DMS 273 treated with DMSO at 0.1 percent for 48 hours (cell line): ENCODE measurements around the gene SLFN12L.
"Not testable (repeated sequence)": the region's sequence is repeated elsewhere in the genome, so short reads cannot be mapped to it uniquely, and the experiment has no call there.

ENCODE experiments used
- DNase-seq: peaks from one replicate; lab custom pipeline; 2025; lab: John Stamatoyannopoulos, UW

The SLFN12L gene

DNA sequence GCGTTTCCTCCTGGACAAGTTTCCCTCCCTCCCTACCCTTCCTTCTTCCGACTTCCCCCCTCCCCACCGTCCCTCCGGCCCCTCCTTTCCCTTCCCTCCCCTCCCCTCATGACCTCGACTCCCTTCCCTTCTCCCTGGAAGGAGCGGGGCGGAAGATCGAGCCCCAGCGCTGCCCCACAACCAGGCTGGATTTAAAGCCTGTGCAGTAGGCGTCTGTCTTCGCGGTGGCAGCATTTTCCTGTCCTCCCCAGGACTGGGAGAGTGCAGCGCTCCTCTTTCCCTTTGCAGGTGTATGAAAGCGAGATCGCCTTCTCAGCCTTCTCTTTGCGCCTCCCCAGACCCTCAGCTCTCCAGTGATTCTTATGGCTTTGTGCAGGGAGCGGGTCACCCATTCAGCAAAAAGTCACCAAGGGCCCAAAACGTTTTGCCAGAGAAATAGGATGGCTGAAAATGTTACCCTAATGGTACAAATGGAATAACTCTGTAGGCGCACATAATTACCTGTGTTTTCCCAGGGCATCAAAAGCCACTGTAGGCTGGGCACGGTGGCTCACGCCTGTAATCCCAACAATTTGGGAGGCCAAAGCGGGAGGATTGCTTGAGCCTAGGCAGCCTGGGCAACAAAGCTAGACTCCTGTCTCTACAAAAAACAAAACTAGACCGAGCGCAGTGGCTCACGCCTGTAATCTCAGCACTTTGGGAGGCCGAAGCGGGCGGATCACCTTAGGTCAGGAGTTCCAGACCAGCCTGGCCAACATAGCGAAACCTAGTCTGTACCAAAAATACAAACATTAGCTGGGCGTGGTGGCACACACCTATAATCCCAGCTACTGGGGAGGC lies 40.8 kb downstream of the SLFN12L start:
- DNase-seq, result no peak

GRCh38 chr17:35493040-35493439 lies 44.4 kb downstream of the SLFN12L start:
- DNase-seq, result no peak

- DNase-seq, result no peak
These were observed 46.1 kb downstream of the SLFN12L start for GRCh38 chr17:35491417-35491816.

DNA sequence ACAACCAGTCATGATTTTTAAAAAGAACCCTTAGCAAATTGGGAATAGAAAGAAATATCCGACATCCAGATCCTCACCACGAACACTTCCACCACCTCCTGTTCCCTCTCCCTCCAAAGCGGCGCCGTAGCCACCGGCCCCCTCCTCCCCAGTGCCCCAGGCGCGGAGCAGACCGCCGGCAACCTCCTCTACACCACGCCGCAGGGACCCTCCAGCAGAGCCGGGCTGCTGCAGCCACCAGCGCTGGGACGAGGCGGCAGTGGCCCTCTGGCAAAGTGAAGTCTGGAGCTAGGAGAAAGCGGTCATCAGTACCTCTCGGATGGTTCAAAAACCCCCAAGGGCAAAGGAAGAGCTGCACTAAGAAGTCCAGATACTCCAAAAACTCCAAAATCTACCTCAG lies 47.5 kb downstream of the SLFN12L start:
- DNase-seq, result no peak

DNA sequence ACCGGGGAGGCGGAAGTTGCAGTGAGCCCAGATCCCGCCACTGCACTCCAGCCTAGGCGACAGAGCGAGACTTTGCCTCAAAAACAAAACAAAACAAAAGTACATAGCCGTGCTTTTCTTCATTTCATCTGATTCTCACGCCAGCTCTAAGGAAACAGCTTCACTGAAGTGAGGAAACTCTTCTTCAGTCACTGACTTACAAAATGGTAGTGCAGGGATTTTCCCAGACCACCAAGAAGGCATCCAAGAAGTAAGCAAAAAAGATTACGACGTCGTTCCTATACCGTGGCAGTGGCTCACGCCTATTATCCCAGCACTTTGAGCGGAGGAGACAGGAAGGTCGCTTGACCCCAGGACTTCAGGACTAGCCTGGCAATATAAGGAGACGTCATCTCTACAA lies 48.5 kb downstream of the SLFN12L start:
- DNase-seq, result no peak

- no peak for DNase-seq
These were observed 50.4 kb downstream of the SLFN12L start for GRCh38 chr17:35486920-35487732.

DNA sequence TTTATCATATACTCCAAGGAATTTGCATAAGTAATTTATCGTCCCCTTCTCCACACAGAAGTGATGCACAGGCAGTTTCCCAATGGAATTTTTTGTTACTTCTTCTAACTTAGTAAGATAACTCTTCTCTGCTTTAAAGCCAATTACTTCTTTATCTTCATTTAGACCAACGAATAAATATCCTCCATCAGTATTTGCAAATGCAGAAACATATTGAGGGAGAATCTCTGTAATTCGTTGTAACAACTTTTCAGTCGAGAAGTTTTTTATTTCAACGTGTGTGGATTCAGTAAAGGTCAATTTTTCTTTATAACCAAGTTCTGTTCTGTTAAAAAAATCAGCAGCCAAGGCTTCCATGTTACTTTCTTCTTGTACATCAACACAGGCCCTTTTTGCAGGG lies 58.2 kb downstream of the SLFN12L start:
- DNase-seq, result no peak

DNA sequence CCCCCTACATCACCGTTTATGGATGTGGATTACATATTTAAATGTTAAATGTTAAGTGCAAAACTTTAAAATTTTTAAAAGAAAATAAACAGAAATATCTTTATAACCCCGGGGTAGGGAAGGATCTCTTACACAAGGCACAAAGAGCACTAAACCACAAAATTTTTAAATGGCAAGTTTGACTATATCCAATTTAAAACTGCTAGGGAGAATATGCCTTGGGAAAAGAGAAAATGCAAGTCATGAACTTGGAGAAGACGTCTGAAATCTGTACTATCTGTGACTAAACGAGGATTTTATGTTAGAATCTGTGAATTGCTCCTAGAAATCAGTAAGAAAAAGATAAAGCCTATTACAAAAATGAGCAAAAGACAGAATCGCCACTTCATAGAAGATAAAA lies 60.2 kb downstream of the SLFN12L start:
- no peak for DNase-seq

GRCh38 chr17:35476283-35476820 lies 61.1 kb downstream of the SLFN12L start:
- no peak for DNase-seq

DNA sequence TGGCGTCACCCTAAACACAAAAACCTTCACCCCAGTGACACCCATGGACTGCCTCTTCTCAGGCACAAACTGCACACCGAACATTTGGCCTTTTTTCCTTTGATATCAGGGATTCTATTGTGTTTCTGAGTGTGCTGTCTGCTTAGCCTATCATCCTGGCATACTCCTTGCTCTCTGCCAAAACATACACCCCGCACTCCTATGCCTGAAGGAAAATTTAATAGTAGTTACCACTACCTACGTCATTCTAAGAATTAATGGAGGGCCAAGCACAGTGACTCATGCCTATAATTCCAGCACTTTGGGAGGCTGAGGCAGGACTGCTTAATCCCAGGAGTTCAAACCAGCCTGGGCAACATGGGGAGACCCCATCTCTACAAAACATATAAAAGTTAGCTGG lies 69.0 kb downstream of the SLFN12L start:
- DNase-seq, result no peak

DNA sequence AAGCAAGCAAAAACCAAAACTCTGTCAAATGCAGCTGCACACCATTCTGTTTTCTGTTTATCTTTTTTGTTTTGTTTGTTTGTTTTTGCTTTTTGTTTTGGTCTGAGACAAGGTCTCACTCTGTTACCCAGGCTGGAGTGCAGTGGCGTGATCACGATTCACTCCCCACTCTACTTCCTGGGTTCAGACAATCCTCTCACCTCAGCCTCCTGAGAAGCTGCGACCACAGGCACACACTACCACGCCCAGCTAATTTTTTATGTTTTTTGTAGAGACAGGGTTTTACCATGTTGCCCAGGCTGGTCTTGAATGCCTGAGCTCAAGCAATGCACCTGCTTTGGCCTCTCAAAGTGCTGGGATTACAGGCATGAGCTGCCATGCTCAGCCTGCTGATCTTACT lies 69.7 kb downstream of the SLFN12L start:
- DNase-seq, result no peak

DNA sequence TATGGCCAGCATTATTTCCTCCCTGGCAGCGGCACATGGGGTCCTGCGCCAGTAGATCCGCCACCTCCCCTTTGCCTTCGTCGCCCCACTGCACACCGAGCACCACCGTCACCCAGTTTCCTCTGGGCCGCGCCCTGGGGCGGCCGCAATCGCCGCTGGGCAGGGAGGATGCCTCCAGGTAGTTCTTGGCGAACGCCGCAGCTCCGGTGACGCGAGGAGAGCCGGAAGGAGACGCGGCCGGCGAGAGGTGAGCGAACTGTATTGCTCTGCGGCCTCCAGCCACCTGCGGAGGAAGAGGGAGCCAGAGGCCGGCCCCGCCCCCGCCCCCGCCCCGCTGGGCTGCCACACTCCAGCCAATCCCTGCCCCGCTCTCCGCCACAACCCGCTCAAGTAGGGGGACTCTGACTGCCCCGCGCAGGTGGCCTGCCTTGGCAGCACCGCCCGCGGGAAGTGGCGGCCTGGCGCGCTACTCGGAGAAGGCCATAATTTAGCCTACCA lies 77.1 kb downstream of the SLFN12L start:
- DNase-seq, result no peak

GRCh38 chr17:35454035-35454434 lies 83.4 kb downstream of the SLFN12L start:
- DNase-seq, result not testable (repeated sequence)

DNA sequence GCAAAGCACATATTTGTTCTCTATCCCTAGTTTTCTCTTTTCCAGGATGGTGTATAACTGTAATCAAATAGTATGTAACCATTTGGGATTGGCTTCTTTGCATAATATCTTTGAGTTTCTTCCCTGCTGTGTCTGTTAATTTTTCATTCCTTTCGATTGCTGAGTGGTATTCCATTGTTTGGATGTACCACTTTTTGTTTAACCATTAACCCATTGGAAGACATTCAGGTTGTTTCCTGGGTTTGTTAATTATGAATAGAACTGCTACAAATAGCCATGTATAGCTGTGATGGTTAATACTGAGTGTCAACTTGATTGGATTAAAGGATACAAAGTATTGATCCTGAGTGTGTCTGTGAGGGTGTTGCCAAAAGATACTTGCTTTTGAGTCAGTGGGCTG lies 84.3 kb downstream of the SLFN12L start:
- no peak for DNase-seq

GRCh38 chr17:35449371-35449931 lies 88.0 kb downstream of the SLFN12L start:
- no peak for DNase-seq

GRCh38 chr17:35448899-35449227 lies 88.6 kb downstream of the SLFN12L start:
- DNase-seq, result no peak

DNA sequence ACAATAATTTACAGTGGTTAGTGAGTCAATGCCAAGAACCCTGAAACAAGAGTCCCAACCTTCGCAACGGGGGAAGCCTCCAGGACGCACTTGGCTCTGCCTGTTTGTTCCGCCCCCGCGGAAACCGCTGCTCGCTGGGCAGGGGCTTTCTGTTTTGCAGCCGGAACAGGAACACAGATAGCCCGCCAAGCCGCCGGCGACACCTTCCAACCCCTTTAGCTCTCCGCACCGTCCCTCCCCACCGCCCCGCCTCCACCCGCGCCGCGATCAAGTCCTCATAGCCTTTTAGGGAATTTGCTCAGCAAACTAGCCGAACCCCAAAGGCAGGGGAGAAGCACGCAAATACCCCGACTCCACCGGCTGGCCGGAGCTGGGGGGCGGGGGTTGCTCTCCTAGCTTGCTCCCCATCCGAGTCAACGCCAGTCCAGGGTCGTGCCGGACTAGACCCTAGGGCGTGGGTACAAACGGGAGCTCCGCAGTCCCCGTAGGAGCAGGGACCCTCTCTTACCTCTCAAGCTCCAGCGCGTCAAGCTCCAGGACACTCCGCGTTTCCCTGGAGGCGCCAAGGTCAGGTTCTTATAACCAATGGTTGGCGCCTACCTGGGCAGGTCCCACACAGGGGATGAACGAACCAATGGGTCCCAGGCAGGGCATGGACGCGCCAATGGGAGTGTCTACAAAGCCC lies 89.1 kb downstream of the SLFN12L start, which contains the start of gene SLFN13:
TSS of gene SLFN13 (minus strand) at position 553 of the 685 bp plus-strand sequence. CDS start 3,086 bp downstream, outside the sequence.
- DNase-seq, result peak; percentile 5

DNA sequence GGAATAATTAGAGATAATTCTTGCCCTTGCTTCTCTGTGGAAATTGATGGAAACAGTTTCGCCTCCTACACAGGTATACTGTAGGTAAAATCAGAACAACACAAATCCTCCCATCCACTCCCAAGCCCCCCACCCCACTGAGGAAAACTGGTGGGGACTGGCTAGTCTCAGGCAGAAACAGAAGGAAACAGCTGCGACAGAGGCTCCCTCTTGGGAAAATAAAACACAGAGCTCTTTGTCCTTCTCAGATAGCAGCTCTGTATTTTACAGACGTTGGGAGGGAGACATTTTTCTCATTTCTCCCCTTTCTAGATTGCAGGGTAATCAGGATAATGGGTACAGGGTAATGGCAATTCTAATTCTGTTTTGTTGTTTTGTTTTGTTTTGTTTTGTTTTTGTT lies 90.0 kb downstream of the SLFN12L start:
- DNase-seq, result no peak

DNA sequence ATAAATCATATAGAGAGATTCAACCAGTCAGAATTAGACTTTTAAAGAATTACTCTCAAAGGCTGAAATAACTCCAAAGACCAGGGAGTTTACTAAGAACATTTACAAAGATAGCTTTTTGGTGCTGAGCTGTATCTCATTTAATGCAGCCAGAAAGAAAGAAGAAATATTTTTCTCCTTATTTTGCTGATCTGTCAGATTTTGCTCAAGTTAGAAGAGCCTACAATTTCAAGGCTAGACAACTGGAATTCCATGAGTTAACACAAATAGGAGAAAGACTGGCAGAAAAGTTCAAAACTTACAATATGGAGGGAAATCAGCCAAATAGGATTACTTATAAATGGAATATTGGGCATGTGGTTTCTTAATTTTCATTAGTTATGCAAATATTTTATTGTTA lies 99.0 kb downstream of the SLFN12L start:
- no peak for DNase-seq

DNA sequence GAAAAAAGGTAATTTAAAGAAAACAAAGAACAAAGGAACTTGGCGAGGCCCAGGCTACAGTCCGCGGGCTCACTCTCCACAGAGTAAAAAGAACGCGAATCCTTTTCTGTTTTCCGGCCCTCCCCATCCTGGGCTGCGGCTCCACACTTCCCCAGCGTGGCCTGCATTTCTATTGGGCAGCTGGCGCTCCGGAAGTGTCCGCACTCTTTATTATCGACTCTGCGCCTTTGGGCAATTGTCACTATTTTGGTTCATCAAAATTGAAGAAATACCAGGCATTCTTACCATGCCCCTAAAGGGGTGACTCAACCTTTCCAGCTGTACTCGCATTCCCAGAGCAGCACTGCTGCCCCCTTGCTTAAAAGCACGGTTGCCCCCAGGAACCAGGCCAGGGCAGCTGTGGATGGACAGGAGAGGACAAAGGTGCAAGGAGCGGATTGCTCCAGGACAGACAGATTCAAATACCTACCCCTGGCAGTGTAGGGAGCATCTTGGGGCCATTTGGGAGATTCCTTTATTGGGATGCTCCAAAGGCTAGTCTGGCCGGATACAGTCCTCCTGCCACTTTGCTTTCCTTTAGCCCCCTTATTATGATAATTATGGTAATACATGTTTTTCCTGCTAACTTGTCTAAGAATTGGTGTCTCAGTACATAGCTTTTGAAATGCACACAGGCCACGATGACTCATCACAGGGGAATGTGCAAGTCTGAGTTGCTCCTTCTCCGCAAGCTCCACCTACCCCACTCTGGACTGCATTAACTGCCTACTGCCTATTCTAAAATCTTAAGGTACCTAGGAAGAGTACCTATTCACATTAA lies 104.2 kb downstream of the SLFN12L start:
- no peak for DNase-seq
